Measurements from ENCODE around the gene LAIR2. TPM values are rescaled to one million over a fixed set of nuclear protein-coding genes. Genes with fewer than 3 reads are reported as not detected.

The LAIR2 gene
- total and polyA plus RNA-seq, 2 of the 13 experiments (the other 11 are each of a cell fraction or from before 2014, with no cell fraction given): 1.3 to 1.9 TPM

DNA sequence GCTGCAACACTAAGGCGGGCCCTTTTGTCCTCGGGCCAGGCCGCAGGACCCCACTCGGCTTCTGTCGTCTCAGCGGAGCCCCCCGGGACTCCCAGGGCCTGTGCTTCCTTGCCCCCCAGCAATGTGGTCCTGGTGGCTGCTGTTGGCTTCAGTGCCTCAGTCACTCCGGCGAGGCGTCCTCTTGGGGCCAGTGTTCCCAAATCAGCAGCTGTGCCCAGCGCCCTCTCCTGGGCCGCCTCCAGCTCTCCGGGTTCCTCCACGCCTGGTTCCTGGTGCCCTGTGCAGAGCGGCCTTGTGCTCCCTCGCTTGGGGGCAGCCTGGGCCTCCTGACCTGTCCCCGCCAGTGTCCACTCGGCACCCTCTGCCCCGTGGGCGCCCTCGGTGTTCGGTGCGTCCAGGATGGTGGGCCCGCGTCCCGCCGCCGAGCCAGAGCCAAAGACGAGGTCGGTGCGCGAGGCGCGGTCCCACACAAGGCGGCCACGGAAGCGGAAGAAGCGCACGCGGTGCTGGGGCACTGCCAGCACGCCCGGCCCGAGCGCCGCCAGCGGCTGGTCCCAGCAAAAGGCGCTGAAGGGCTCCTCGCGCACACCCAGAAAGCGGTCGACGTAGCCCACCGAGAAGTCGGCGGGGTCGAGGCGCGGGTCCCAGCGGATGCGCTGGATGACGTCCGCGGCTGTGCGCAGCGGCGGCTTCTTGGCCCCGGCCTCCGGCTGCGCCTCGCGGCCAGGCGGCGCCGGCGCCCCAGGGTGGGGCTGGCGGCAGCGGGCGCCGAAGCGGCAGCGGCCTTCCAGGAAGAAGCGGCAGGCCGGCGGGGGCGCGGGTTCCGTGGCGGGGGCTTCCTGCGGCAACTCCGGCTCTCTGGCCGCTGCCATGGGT is 39.7 kb upstream of the LAIR2 start (continued):
- TF ChIP-seq IRX3 (CRISPR knock-in tag; IDR thresholded peaks at IDR 0.05; ENCODE audit: borderline replicate concordance, low read depth): peak; percentile 66; the same call in 1 of the 2 replicates
- peak; percentile 87 for TF ChIP-seq BRF2 (CRISPR knock-in tag; IDR thresholded peaks at IDR 0.05)
- TF ChIP-seq ZNF501 (CRISPR knock-in tag; IDR thresholded peaks at IDR 0.05): no peak
- TF ChIP-seq GABPA (IDR thresholded peaks at IDR 0.05; ENCODE audit: low read depth, low read length): 0 out of 2 replicates have a peak, but pooled peaks have one; percentile 32
- no peak for TF ChIP-seq GABPA (CRISPR knock-in tag; IDR thresholded peaks at IDR 0.05; ENCODE audit: low read depth)
- TF ChIP-seq BRCA1 (CRISPR knock-in tag; IDR thresholded peaks at IDR 0.05): no peak
- no peak for TF ChIP-seq ZFYVE20 (CRISPR knock-in tag; IDR thresholded peaks at IDR 0.05; ENCODE audit: borderline replicate concordance, low read depth)
- TF ChIP-seq ZNF547 (CRISPR knock-in tag; IDR thresholded peaks at IDR 0.05): peak; percentile 89; the same call in 1 of the 2 replicates
- TF ChIP-seq ZNF225 (CRISPR knock-in tag; IDR thresholded peaks at IDR 0.05): no peak; the same call in 1 of the 2 replicates
- TF ChIP-seq FOXJ3 (CRISPR knock-in tag; IDR thresholded peaks at IDR 0.05; ENCODE audit: borderline replicate concordance): no peak
- TF ChIP-seq POLR2A (IDR thresholded peaks at IDR 0.05; ENCODE audit: insufficient read depth in 1 of 2, low read depth in 2 of 2, low read length in 2 of 2): peak in 1 of 2 experiments; percentile 47; a peak in 1 of 4 replicates
- peak; percentile 99 for TF ChIP-seq AGO2 (optimal IDR thresholded peaks at IDR 0.05; ENCODE audit: low read depth, low read length)
- TF ChIP-seq ZNF44 (CRISPR knock-in tag; IDR thresholded peaks at IDR 0.05): no peak
- TF ChIP-seq TCF12 (IDR thresholded peaks at IDR 0.05): no peak
- TF ChIP-seq TCF12 (CRISPR knock-in tag; IDR thresholded peaks at IDR 0.05): peak; percentile 8; the same call in 1 of the 2 replicates
- no peak for TF ChIP-seq CCDC6 (CRISPR knock-in tag; IDR thresholded peaks at IDR 0.05)
- TF ChIP-seq PBX2 (CRISPR knock-in tag; IDR thresholded peaks at IDR 0.05): no peak
- no peak for TF ChIP-seq ZNF543 (CRISPR knock-in tag; IDR thresholded peaks at IDR 0.05)
- no peak for TF ChIP-seq PHB2 (IDR thresholded peaks at IDR 0.05; ENCODE audit: partially characterized antibody)
- TF ChIP-seq ZNF800 (CRISPR knock-in tag; IDR thresholded peaks at IDR 0.05): peak; percentile 96; the same call in 1 of the 2 replicates
- TF ChIP-seq, protein P1, sequence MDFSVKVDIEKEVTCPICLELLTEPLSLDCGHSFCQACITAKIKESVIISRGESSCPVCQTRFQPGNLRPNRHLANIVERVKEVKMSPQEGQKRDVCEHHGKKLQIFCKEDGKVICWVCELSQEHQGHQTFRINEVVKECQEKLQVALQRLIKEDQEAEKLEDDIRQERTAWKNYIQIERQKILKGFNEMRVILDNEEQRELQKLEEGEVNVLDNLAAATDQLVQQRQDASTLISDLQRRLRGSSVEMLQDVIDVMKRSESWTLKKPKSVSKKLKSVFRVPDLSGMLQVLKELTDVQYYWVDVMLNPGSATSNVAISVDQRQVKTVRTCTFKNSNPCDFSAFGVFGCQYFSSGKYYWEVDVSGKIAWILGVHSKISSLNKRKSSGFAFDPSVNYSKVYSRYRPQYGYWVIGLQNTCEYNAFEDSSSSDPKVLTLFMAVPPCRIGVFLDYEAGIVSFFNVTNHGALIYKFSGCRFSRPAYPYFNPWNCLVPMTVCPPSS (IDR thresholded peaks at IDR 0.05): no peak
- no peak for TF ChIP-seq IKZF4 (CRISPR knock-in tag; IDR thresholded peaks at IDR 0.05; ENCODE audit: borderline replicate concordance, low read depth, not compliant biosample characterization)
- TF ChIP-seq SETDB1 (CRISPR knock-in tag; IDR thresholded peaks at IDR 0.05; ENCODE audit: borderline replicate concordance): no peak
- TF ChIP-seq ZFP36 (IDR thresholded peaks at IDR 0.05; ENCODE audit: borderline replicate concordance, low read depth, low read length, partially characterized antibody): no peak
